GM19351 (cell line): Measurements from ENCODE around the gene ZKSCAN5.
A peak's percentile ranks its signal among the peaks of the same experiment; 100 is the strongest.
"Not testable (repeated sequence)": the region's sequence is repeated elsewhere in the genome, so short reads cannot be mapped to it uniquely, and the experiment has no call there.

ENCODE experiments used
- ATAC-seq: cut with Tn5 transposase; IDR thresholded peaks from one replicate; pipeline ENCODE4 v1.9.1; 2021; ENCODE audit warnings: mild to moderate bottlenecking, moderate library complexity; ENCODE audit not compliant: unreplicated experiment

The ZKSCAN5 gene

DNA sequence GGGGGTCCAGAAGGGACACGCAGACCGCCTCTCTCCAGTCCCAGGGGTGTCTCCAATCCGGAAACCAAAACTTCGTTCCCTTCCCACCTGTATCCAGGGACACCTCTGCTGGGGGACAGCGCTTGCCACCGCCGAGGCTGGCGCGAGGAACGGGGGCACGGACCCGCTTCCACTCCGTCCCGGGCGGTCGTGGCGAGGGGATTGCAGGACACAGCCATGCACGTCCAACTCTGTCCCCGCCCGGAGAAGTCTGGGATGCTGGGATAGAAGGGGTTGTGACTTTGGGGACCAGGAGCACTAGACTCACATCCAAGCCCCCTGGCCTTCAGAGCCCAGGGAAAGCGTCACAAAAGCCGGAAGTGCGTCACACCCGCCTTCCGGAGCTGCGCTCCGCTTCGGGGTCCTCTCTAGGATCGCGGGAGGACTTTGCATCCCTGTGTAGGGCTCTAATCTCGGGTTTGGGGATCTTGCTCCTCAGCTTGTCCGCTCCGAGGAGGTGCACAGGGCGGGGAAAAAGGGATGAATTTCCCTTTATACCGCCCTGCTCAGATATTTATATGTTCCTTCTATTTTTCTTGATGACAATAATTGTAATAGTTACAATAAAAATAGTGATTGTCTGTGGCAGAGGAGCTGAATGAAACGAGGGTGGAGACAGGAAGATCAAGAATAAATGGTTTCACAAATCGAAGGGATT, 47.5 kb downstream of the ZKSCAN5 start, which contains the start of gene FAM200A:
Gene FAM200A (minus strand): TSS at position 348 of the 697 bp plus-strand sequence. CDS start 3,707 bp downstream, outside the sequence.
- ATAC-seq = peak; percentile 99

DNA sequence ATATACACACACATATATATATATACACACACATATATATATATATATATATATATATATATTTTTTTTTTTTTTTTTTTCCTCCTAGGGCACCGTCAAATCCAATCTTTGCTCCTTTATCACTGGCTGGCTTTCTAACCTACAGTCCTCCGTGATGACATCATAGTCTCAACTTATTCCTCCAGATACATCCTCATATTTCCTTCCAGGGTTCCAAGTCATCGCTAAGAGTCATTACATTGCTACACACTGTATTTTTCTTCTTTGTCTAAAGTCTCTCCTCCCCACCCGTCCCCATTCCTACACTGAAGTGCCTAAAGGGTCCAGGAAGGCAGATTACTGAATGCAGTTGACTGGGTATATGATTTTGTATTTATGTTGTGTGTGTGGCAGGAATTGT, 48.6 kb downstream of the ZKSCAN5 start:
- ATAC-seq = no peak

GRCh38 chr7:99554939-99555338, 50.5 kb downstream of the ZKSCAN5 start:
- ATAC-seq = no peak

GRCh38 chr7:99557196-99557607, 52.7 kb downstream of the ZKSCAN5 start:
- no peak for ATAC-seq

GRCh38 chr7:99557940-99558305, 53.5 kb downstream of the ZKSCAN5 start:
- peak; percentile 46 for ATAC-seq

DNA sequence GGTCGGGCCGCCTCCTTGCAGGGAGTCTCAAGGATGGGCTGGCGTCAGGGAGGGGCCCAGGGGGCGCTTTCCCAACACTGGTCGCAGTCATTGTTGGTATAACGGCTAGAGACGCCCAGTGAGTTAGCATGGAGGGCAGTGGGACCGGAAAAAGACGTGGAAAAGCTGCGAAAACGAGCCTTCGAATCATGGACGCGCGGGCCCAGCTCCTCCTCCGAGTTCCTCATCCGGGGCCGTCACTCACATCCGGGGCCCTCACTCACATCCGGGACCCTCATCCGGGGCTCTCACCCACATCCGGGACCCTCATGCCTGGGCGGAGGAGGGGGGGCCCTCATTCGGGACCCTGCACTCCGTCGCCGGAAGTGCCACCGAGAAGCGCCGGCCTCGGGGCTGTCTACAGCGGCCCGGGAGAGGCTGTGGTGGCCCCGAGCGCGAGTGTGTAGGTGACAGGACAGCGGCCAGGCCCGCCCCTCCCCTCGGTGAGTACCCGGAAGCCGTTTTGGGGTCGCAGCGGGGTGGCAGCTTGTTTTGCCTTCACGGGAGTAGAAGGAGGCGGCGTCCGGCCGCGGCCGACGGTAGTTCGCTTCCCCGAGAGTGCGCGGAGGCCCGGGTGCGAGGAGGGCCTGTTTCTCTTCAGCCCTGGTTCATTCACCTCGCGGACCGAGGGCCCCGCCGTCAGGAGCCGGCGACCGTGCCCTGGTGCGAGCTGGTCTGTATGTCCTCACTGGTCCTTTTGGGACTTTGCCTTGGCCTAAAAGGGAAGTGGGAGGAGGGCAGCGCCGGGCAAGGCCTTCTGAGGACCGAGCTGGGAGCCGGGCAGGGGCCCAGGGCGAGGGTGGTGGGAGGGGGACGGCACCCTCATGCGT, 54.1 kb downstream of the ZKSCAN5 start, which contains the start of gene ZNF655:
Gene ZNF655 (plus strand): TSS at position 337 of the 869 bp plus-strand sequence. CDS start 1,918 bp downstream, outside the sequence.
- peak; percentile 74 for ATAC-seq

DNA sequence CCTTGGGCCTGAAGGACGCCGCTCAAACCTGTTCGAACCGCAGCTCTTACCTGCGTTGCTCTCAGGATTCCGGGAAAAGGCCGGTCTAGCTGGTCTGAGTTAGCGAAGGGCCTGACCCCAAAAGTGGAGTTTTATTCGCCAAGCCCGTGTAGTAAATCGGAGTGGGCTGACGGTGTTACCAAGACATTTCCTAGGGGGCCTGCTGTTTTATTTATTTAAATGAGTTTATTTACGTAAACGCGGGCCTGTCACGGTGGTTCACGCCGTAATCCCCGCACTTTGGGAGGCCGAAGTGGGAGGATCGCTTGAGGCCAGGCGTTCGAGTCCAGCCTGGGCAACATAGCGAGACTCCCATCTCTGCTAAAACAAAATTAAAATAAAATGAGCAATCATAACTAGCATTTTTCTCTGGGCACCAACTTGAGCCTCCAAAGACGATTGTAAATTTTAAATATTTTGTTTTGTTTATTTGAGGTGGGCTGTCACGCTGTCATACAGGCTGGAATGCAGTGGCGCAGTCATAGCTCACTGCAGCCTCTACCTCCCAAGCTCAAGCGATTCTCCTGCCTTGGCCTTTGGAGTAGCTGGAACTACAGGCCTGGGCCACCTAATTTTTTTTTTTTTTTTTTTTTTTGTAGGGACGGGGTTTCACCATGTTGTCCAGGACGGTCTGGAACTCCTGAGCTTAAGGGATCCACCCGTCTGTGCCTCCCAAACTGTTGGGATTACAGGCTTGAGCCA, 54.9 kb downstream of the ZKSCAN5 start:
- ATAC-seq = no peak

- no peak for ATAC-seq
These were observed 56.6 kb downstream of the ZKSCAN5 start for GRCh38 chr7:99560834-99561736.

DNA sequence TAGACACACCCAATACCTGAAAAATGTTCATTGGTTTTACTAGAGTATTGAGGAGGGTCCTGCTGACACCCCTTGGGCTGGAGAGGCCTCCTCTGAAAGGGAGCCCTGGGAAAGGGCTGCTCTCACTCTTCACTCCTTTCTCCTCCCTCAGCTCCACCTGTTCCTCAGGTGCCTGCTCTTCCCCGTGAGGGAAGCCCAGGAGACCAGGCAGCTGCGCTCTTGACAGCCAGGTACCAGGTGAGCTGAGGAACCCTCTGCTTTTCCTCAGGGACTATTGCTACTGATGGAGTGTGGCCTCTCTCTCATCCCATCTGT, 57.2 kb downstream of the ZKSCAN5 start:
- ATAC-seq = no peak

GRCh38 chr7:99562114-99562784, 57.8 kb downstream of the ZKSCAN5 start:
- no peak for ATAC-seq

- no peak for ATAC-seq
These were observed 58.4 kb downstream of the ZKSCAN5 start for GRCh38 chr7:99562832-99563231.

DNA sequence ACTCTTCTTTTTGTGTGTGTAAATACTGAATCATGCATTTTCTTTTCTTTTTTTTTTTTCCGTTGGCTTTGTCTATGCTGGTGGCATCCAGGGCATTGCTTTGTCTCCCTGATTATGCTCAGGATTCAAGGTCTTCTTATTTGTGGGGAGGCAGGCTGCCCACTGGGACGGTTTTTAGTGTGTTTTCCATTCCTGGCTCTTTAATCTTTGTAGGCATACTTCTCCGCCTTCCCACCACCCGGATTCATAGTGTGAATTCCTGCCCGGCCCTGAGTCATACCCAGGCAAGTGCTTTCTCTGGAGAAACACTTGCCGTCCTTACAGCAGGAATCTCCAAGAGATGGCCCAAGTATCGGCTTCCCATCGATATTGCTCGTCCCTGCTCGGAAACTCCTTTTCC, 59.2 kb downstream of the ZKSCAN5 start:
- no peak for ATAC-seq

GRCh38 chr7:99568770-99569169, 64.3 kb downstream of the ZKSCAN5 start:
- ATAC-seq = not testable (repeated sequence)

- ATAC-seq = no peak
These were observed 67.3 kb downstream of the ZKSCAN5 start for GRCh38 chr7:99571768-99572167.

DNA sequence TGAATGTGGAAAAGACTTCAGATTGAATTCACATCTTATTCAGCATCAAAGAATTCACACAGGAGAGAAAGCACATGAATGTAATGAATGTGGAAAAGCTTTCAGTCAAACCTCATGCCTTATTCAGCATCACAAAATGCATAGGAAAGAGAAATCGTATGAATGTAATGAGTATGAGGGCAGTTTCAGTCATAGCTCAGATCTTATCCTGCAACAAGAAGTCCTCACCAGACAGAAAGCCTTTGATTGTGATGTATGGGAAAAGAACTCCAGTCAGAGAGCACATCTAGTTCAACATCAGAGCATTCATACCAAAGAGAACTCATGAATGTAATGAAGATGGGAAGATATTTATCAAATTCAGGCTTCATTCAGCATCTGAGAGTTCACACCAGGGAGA, 68.8 kb downstream of the ZKSCAN5 start:
- no peak for ATAC-seq

- ATAC-seq = no peak
These were observed 71.8 kb downstream of the ZKSCAN5 start for GRCh38 chr7:99576251-99576650.

DNA sequence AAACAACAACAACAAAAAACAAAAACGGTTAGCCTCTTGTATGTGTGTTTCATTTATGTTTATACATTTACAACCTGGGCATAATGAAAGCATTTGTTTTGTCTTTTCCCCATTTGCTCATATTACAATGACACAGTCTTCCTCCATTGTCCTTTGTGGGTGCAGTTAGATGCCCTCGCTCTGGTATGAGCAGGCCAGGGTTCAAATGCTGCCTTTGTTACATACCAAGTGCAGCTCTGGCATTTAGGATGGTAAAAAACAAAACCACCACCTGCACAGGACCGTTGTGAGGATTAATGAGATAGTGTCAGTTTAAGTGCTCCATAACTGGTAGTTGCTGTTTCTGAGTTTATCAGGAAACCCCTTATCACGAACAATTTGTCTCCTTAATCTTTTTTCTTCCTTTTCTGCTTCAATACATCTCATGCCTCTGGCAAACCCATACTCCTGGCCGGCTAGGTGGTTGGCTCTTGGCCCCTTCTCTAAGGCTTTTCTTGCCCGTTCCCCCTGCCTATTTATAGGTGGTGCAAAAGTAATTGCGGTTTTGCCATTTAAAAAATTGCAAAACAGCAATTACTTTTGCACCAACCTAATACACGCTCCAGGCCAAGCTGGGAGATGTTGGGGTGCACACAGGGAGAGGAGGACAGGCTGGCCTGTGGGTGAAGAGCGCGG, 75.0 kb downstream of the ZKSCAN5 start:
- no peak for ATAC-seq

DNA sequence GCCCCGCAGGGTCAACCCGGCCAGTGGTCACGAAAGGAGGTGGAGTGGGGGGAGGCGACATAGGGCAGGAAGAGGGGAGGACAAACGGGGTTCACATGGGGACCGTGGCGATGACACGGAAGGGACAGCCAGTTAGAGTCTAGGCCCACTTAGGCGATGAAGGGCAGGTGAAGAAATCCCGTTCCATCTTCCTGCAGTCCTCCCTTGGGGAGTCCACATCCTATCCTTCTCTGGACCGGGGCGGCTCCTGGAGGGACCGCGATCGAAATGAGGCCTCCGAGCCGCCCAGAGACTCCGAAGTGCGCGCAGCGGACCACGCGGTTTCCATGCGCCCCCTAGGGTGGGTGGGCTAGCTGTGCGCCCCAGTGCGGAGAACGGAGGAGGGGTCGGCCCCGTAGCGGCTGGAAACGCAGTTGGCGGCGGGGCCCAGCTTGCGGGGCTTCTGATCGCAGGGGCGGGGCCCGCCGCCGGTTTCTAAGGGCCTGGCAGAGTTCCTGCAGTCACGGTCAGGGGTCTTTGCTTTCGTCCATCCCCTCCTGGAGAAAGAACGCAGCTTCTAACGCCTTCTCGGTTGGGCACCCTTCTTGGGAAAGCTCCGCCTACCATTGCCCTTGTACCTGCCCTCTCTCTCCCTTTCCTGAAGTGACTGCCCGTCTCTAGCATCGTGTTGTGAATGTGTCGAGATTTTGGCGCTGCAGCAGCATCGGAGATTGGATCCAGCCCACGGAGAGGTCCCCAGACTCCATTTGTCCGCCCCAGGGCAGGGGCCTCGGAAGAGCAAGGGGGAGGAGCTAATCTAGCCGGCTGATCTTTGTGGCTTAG, 75.7 kb downstream of the ZKSCAN5 start:
- no peak for ATAC-seq
